ENCODE results near the gene WDR33.

Gene WDR33

DNA sequence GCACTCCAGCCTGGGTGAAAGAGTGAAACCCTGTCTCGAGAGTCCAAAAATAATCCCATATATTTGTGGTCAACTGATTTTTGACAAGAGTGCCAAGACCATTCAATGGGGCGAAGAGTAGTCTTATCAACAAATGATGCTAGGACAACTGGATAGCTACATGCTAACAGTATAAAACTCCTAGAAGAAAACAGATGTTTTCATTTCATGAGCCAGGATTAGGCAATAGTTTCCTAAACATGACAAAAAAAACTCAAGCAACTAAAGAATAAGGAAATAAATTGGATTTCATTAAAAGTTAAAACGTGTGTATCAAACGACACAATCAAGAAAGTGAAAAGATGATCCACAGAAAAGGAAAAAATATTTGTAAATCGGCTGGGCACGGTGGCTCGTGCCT, 141.9 kb downstream of the WDR33 start:
- DNase-seq (ENCODE audit: extremely low spot score): no peak
- ChIA-PET CTCF (no interaction called here), POLR2A (no interaction called here)
- TF ChIP-seq ARNT (IDR thresholded peaks at IDR 0.05) (no peak), TARDBP (IDR thresholded peaks at IDR 0.05) (no peak), FOXM1 (IDR thresholded peaks at IDR 0.05; ENCODE audit: borderline replicate concordance) (no peak), SP1 (IDR thresholded peaks at IDR 0.05) (no peak), NFRKB (IDR thresholded peaks at IDR 0.05) (no peak), SUZ12 (IDR thresholded peaks at IDR 0.05) (no peak), ZNF384 (IDR thresholded peaks at IDR 0.05) (no peak), FOXK2 (IDR thresholded peaks at IDR 0.05) (no peak), LEF1 (IDR thresholded peaks at IDR 0.05; ENCODE audit: borderline replicate concordance) (no peak), FOXA1 (IDR thresholded peaks at IDR 0.05) (no peak), HDGF (IDR thresholded peaks at IDR 0.05; ENCODE audit: borderline replicate concordance) (no peak), BHLHE40 (IDR thresholded peaks at IDR 0.05; ENCODE audit: borderline replicate concordance) (no peak)

DNA sequence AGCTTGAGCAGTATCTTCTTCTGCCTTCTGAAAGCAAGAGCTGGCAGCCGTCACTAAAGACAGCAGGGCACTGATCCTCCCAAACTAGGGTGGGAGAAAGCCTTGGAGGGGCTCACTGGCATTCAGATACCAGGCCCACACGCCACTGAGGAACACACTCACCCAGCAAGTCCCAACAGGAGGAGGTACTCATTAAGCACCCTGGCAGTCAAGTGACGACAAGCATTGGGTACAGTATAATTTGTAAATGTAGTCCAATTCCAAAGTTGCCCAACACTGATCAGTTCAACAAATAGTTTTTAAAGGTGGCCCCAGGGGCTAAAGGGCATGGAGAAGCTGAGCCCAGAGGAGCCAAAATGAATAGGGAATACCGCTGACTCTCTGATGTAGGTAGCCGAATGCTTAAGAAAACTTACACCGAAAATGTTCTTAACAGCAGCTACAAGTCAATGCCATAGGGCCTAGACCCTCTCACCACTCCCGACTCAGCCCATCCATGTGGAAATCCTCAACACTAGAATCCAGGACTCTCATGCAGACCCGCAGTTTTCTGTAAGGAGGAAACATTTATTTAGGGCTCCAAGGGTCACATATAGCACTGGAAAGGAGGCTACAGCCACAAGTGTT, 145.6 kb downstream of the WDR33 start:
- CTCF ChIA-PET: no interaction called here

DNA sequence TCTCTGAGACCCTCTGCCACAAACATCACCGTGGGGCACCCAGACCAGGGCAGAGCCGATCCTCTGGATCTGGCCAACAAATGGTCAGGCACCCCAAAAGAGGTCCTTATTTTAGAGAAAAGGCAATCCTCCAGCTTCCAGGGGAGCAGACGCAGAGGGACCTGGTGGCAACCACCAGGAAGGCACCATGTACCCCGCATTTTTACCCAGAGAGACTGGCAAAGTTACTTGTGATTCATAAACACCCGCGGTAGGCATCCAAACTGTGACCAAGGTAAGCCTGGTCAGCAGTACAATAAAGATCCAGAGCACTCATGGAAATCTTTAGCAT, 146.1 kb downstream of the WDR33 start:
- POLR2A ChIA-PET: no interaction called here
- no peak for DNase-seq (ENCODE audit: extremely low spot score)
- CTCF ChIA-PET: no interaction called here
- TF ChIP-seq HDGF (IDR thresholded peaks at IDR 0.05; ENCODE audit: borderline replicate concordance) (no peak), FOXM1 (IDR thresholded peaks at IDR 0.05; ENCODE audit: borderline replicate concordance) (no peak), LEF1 (IDR thresholded peaks at IDR 0.05; ENCODE audit: borderline replicate concordance) (no peak), ARNT (IDR thresholded peaks at IDR 0.05) (no peak), ZNF384 (IDR thresholded peaks at IDR 0.05) (no peak), CTBP1 (IDR thresholded peaks at IDR 0.05; ENCODE audit: borderline replicate concordance) (no peak), L3MBTL2 (conservative IDR thresholded peaks at IDR 0.05) (no peak)

More for the DNA sequence above, 145.6 kb downstream of the WDR33 start:
- no peak for DNase-seq (ENCODE audit: extremely low spot score)
- POLR2A ChIA-PET: no interaction called here
- TF ChIP-seq L3MBTL2 (conservative IDR thresholded peaks at IDR 0.05) (no peak), CTBP1 (IDR thresholded peaks at IDR 0.05; ENCODE audit: borderline replicate concordance) (no peak)

DNA sequence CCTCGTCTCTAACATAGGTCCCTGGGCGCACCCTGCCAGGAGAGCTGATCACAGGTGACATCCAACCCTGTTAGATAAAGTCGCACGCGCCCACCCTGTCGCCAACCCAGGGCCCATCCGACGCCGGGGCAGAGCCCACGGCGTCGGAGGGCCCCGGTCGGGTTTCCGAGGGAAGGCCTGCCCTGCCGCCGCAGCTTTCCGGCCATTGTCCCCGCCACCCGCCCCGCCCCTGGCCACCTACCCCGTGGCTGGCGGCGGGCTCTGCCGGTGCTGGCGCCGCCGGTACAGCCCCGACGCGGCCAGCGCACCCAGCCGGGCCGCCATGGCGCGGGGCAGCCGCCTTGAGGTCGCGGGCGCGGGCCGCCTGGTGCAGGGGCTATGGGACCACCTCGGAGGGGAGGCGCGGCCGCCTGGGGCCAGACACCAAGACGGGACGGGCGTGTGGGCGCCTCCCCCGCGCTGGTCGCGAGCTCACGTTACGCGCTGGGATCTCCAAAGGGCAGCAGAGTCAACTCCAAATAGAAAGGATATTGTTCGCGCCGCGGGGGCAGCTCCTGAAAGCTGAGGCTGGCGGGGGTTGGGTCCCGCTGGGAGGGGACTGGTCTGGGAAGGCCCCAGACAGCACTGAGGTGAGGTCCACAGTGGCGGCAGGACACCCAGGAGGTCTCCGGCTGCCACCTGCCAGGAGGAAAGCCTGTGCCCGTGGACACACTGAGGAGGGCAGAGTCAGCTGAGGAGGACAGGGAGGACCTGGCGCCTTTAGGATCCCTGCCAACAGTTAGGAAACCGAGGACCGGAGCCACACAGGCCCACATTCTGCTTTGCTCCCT, 146.7 kb downstream of the WDR33 start:
- no peak for DNase-seq (ENCODE audit: extremely low spot score)
- CTCF ChIA-PET: no interaction called here
- TF ChIP-seq CTBP1 (IDR thresholded peaks at IDR 0.05; ENCODE audit: borderline replicate concordance) (no peak), NFRKB (IDR thresholded peaks at IDR 0.05) (no peak), TARDBP (IDR thresholded peaks at IDR 0.05) (no peak), SUZ12 (IDR thresholded peaks at IDR 0.05) (no peak), FOXM1 (IDR thresholded peaks at IDR 0.05; ENCODE audit: borderline replicate concordance) (no peak), FOXA1 (IDR thresholded peaks at IDR 0.05) (no peak), BHLHE40 (IDR thresholded peaks at IDR 0.05; ENCODE audit: borderline replicate concordance) (no peak), SP1 (IDR thresholded peaks at IDR 0.05) (no peak), ZNF384 (IDR thresholded peaks at IDR 0.05) (no peak), ARNT (IDR thresholded peaks at IDR 0.05) (no peak)
- TF ChIP-seq, protein P1, sequence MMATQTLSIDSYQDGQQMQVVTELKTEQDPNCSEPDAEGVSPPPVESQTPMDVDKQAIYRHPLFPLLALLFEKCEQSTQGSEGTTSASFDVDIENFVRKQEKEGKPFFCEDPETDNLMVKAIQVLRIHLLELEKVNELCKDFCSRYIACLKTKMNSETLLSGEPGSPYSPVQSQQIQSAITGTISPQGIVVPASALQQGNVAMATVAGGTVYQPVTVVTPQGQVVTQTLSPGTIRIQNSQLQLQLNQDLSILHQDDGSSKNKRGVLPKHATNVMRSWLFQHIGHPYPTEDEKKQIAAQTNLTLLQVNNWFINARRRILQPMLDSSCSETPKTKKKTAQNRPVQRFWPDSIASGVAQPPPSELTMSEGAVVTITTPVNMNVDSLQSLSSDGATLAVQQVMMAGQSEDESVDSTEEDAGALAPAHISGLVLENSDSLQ (IDR thresholded peaks at IDR 0.05): no peak
- POLR2A ChIA-PET: no interaction called here

DNA sequence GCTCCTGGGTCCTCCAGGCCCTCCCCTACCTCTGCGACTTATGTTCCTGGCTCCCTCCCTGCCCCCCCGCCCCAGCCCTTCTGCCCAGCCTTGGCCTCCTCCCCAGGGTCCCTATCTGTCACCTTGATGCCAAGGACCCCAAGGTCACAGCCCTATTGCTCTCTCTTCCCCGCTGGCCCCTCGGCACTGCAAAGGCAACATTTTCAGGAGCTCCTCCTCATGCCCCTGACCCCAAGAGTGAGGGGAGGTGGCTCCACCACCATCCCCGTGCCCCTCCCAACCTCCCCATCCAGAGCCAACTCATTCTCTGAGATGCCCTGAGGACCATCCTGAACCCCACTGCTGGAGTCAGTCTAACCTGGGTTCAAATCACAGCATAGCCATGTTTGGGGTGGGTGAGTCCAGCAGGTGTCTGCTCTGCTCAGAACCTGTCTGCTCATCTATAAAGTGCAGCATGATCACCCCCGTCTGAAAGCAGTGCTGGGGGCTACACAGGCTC, 147.4 kb downstream of the WDR33 start:
- TF ChIP-seq NFRKB (IDR thresholded peaks at IDR 0.05): no peak
- TF ChIP-seq TARDBP (IDR thresholded peaks at IDR 0.05): no peak
- no peak for TF ChIP-seq SUZ12 (IDR thresholded peaks at IDR 0.05)
- TF ChIP-seq ZNF384 (IDR thresholded peaks at IDR 0.05): no peak
- TF ChIP-seq LEF1 (IDR thresholded peaks at IDR 0.05; ENCODE audit: borderline replicate concordance): no peak
- TF ChIP-seq HDGF (IDR thresholded peaks at IDR 0.05; ENCODE audit: borderline replicate concordance): no peak
- no peak for TF ChIP-seq ELF4 (IDR thresholded peaks at IDR 0.05)
- TF ChIP-seq FOXM1 (IDR thresholded peaks at IDR 0.05; ENCODE audit: borderline replicate concordance): no peak
- TF ChIP-seq BHLHE40 (IDR thresholded peaks at IDR 0.05; ENCODE audit: borderline replicate concordance): no peak
- DNase-seq (ENCODE audit: extremely low spot score): no peak
- CTCF ChIA-PET: no interaction called here
- POLR2A ChIA-PET: no interaction called here

DNA sequence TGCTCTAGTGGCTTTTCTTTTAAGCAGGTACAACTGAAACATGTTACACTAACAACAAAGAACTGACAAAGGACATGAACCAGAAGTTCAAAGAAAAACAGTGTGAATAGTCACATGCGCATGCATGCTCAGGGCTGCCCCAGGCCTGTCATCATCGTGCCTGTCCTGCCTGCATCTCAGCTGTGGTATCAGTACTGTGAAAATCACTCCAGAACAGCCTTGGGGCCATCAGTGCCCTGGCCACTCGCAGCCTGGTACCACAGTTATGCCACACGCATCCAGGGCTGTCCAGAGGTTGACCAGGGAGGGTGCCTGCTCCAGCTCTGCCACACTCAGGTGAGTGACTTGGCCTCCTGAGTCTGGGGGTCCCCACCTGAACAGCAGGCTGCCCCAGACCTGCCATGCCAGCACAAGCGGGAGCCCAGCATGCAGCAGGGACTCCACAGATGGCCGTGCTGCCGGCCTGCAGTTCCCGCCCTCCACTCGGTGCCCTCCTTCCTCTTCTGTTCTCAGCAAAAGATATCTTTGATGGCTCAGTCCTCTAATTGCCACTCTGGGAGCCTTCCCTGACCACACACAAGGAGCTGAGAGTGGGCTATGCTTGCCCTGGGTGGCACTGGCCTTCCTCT, 147.9 kb downstream of the WDR33 start:
- no peak for DNase-seq (ENCODE audit: extremely low spot score)
- TF ChIP-seq ELF4 (IDR thresholded peaks at IDR 0.05) (no peak), SP1 (IDR thresholded peaks at IDR 0.05) (no peak), BHLHE40 (IDR thresholded peaks at IDR 0.05; ENCODE audit: borderline replicate concordance) (no peak), FOXK2 (IDR thresholded peaks at IDR 0.05) (no peak), TARDBP (IDR thresholded peaks at IDR 0.05) (no peak), SUZ12 (IDR thresholded peaks at IDR 0.05) (no peak), HDGF (IDR thresholded peaks at IDR 0.05; ENCODE audit: borderline replicate concordance) (no peak), CTBP1 (IDR thresholded peaks at IDR 0.05; ENCODE audit: borderline replicate concordance) (no peak), ZNF384 (IDR thresholded peaks at IDR 0.05) (no peak), L3MBTL2 (conservative IDR thresholded peaks at IDR 0.05) (no peak), ARNT (IDR thresholded peaks at IDR 0.05) (no peak), LEF1 (IDR thresholded peaks at IDR 0.05; ENCODE audit: borderline replicate concordance) (no peak), FOXA1 (IDR thresholded peaks at IDR 0.05) (no peak), FOXM1 (IDR thresholded peaks at IDR 0.05; ENCODE audit: borderline replicate concordance) (no peak), NFRKB (IDR thresholded peaks at IDR 0.05) (no peak)
- TF ChIP-seq, protein P1 (IDR thresholded peaks at IDR 0.05): no peak
- POLR2A ChIA-PET: no interaction called here
- CTCF ChIA-PET: no interaction called here
